GM12878 (cell line): Measurements from ENCODE around the gene JMJD7. TPM values are rescaled to one million over a fixed set of nuclear protein-coding genes. Genes with fewer than 3 reads are reported as not detected.

Experiments
- ATAC-seq: fragments of 200-7000 bp; cut with Tn5 transposase; 3 replicates; pipeline ENCODE4 v1.9.1; 2020; ENCODE audit warnings: mild to moderate bottlenecking, moderate library complexity
- BruUV-seq: library from RNA; stranded (reverse); fragments of 400-500 nt; replicated peaks from 2 replicates; lab custom pipeline; 2021; lab: Mats Ljungman, UMichigan
- CTCF ChIA-PET: fragments of 300-600 bp; sonication (Branson Sonifier 250); formaldehyde crosslinking; extraction: SDS; loops from one replicate; lab custom pipeline; 2021; ENCODE audit warnings: inconsistent platforms; lab: Yijun Ruan, JAX
- POLR2A ChIA-PET: fragments of 350-600 bp; formaldehyde crosslinking; extraction: SDS; loops from one replicate; lab custom pipeline; 2021; ENCODE audit warnings: inconsistent platforms; lab: Charles Lee
- RAD21 ChIA-PET: fragments of 300-600 bp; sonication (Branson Sonifier 250); formaldehyde crosslinking; loops from one replicate; lab custom pipeline; 2023; ENCODE audit warnings: antibody characterized with exemption; ENCODE audit not compliant: unreplicated experiment; lab: Charles Lee
- SMC1A ChIA-PET: fragments of 300-600 bp; sonication (Branson Sonifier 250); formaldehyde crosslinking; loops from one replicate; lab custom pipeline; 2023; ENCODE audit not compliant: unreplicated experiment, uncharacterized antibody; lab: Charles Lee
- DNase-seq: peaks from one replicate; pipeline ENCODE4 v3.0.0-alpha.2; 2011; ENCODE audit warnings: low read depth, low spot score
- FAIRE-seq: peaks from 3 replicates; lab custom pipeline; 2011; peaks lifted over from hg19 to GRCh38; lab: Jason Lieb, UNC
- H2AFZ ChIP-seq: 2 replicates; pipeline ENCODE4 v1.6.0; 2011; ENCODE audit warnings: low read depth, low read length, control low read depth; ENCODE audit not compliant: control insufficient read depth
- H3K27ac ChIP-seq: 2 replicates; pipeline ENCODE4 v1.5.1; 2011; ENCODE audit warnings: control low read depth; ENCODE audit not compliant: control insufficient read depth, insufficient read depth
- H3K27me3 ChIP-seq, 2 experiments: replicated peaks in 1 of 2; 2 replicates each; pipeline versions ENCODE4 v1.6.0 to v1.6.1; 2011; ENCODE audit warnings: low read length in 1 of 2; ENCODE audit not compliant: control insufficient read depth in 2 of 2, insufficient read depth in 2 of 2
- H3K36me3 ChIP-seq, 2 experiments: 2 replicates each; pipeline ENCODE4 v1.5.1; 2011; ENCODE audit warnings: low read length in 1 of 2; ENCODE audit not compliant: control insufficient read depth in 2 of 2, insufficient read depth in 2 of 2
- H3K4me1 ChIP-seq: 2 replicates; pipeline ENCODE4 v1.6.1; 2011; ENCODE audit warnings: mild to moderate bottlenecking, low read length, moderate library complexity, mixed read lengths; ENCODE audit not compliant: control insufficient read depth, insufficient read depth
- H3K4me2 ChIP-seq: 2 replicates; pipeline ENCODE4 v1.6.0; 2011; ENCODE audit warnings: control low read depth; ENCODE audit not compliant: control insufficient read depth, insufficient read depth
- H3K4me3 ChIP-seq: fragments of 200-600 bp; sonication (generic); 2 replicates; pipeline ENCODE4 v1.5.1; 2016
- H3K79me2 ChIP-seq: 2 replicates; pipeline ENCODE4 v1.6.0; 2011; ENCODE audit warnings: low read length; ENCODE audit not compliant: control insufficient read depth, insufficient read depth
- H3K9ac ChIP-seq: 2 replicates; pipeline ENCODE4 v1.8.0; 2011; ENCODE audit warnings: low read length, control low read depth, mixed read lengths; ENCODE audit not compliant: control insufficient read depth, insufficient read depth
- H3K9me3 ChIP-seq: replicated peaks from 3 replicates; pipeline ENCODE4 v1.5.1; 2011; ENCODE audit warnings: mild to moderate bottlenecking, low read length; ENCODE audit not compliant: control insufficient read depth, insufficient read depth
- H4K20me1 ChIP-seq: 2 replicates; pipeline ENCODE4 v1.6.0; 2011; ENCODE audit not compliant: control insufficient read depth, insufficient read depth
- BCL3 ChIP-seq: IDR thresholded peaks from 2 replicates; pipeline ENCODE4 v1.6.1; 2011; ENCODE audit warnings: borderline replicate concordance, low read depth, mild to moderate bottlenecking, moderate library complexity, low read length; ENCODE audit not compliant: insufficient read depth, poor library complexity, severe bottlenecking
- CBFB ChIP-seq: IDR thresholded peaks from 2 replicates; pipeline ENCODE4 v1.6.1; 2016; ENCODE audit warnings: antibody characterized with exemption, low read depth
- MYB ChIP-seq: fragments of 150-350 bp; IDR thresholded peaks from 2 replicates; pipeline ENCODE4 v1.6.1; 2014; ENCODE audit warnings: mild to moderate bottlenecking, low read depth, low read length, borderline replicate concordance
- SMARCA5 ChIP-seq: fragments of 450-650 bp; IDR thresholded peaks from 2 replicates; pipeline ENCODE4 v1.6.1; 2017; ENCODE audit warnings: mild to moderate bottlenecking
- SREBF2 ChIP-seq: IDR thresholded peaks from 2 replicates; pipeline ENCODE4 v1.6.1; 2012; ENCODE audit warnings: mild to moderate bottlenecking, low read length
- SUZ12 ChIP-seq: fragments of 200-600 bp; sonication (generic); IDR thresholded peaks from one replicate; pipeline ENCODE4 v1.6.1; 2018; ENCODE audit warnings: antibody characterized with exemption, mild to moderate bottlenecking; ENCODE audit not compliant: unreplicated experiment
- WGBS: methylation state at CpG from one replicate; pipeline ENCODE4 v1.1.6; 2016; ENCODE audit warnings: low lambda C conversion rate; ENCODE audit not compliant: insufficient replicate concordance, insufficient coverage; ENCODE audit errors: missing lambda C conversion rate; 5-methylcytosine and 5-hydroxymethylcytosine counted together
- in situ Hi-C: fragments of 300-500 bp; cut with MboI; formaldehyde crosslinking; loops from 9 replicates; pipeline ENCODE4 v1.14.3; 2018; ENCODE audit warnings: mixed read lengths
- intact Hi-C: fragments of 100-400 bp; cut with micrococcal nuclease; formaldehyde crosslinking; loops from one replicate; pipeline ENCODE4 v1.14.2; 2022; ENCODE audit not compliant: unreplicated experiment
- polyA plus RNA-seq, 11 experiments: library from polyadenylated mRNA; depleted of rRNA in 4 of 11; unstranded in 6 of 11; stranded (reverse) in 5 of 11; fragments of >200 nt; fragmentation: Nextera tagmentation in 4 of 11; fragmentation: Illumina TruSeq in 1 of 11; extraction: Ambion mirVana in 4 of 11; extraction: Trizol in 1 of 11; gene quantifications; 1 replicate in 1 of 11; 2 replicates in 10 of 11; pipeline versions ENCODE4 v1.2.1 to v1.2.3, GENCODE V29; 2011 to 2016; ENCODE audit warnings: inconsistent platforms in 2 of 11, missing spikeins in 2 of 11, low read depth in 1 of 11
- total RNA-seq, 4 experiments: library from RNA; depleted of rRNA in 3 of 4; stranded (reverse); fragments of >200 nt in 3 of 4; fragmentation: Illumina TruSeq in 1 of 4; extraction: Trizol in 1 of 4; gene quantifications; 2 replicates each; pipeline versions ENCODE4 v1.2.1 to v1.2.3, GENCODE V29; 2013 to 2021

JMJD7 gene
- total and polyA plus RNA-seq, 10 of the 15 experiments (the other 5 are each of a cell fraction or from before 2014, with no cell fraction given): 0.79 to 12.2 (median 6.5) TPM

- TF ChIP-seq MYB (no peak), BCL3 (no peak), SMARCA5 (no peak), SREBF2 (no peak), CBFB (no peak), SUZ12 (no peak)
- Histone ChIP-seq H3K27ac (no peak overlapping the region), H4K20me1 (no peaks in the 10 kb centered on the region), H3K79me2 (no peaks in the 10 kb centered on the region), H3K9me3 (no peaks in the 10 kb centered on the region), H3K4me2 (no peak overlapping the region), H3K36me3 (no peaks in the 10 kb centered on the region), H2AFZ (no peak overlapping the region), H3K4me3 (no peak overlapping the region), H3K4me1 (no peaks in the 10 kb centered on the region), H3K27me3 (no peaks in the 10 kb centered on the region; a peak in 1 of 4 replicates), H3K9ac (no peak overlapping the region)
- SMC1A ChIA-PET: no interaction called here
- no TSS peak for BruUV-seq
- RAD21 ChIA-PET: no interaction called here
- POLR2A ChIA-PET: interaction anchor here (0.6 kb wide), 1 partner anchor 74 kb away, joined by 3 read pairs; no protein-coding TSS in a partner anchor
- no peak for FAIRE-seq
- no peak for DNase-seq
- in situ Hi-C loops (no loop called here), intact Hi-C loops (no loop called here)
- WGBS: 71% methylated on average over 4 of the region's 9 CpGs
- CTCF ChIA-PET: interaction anchor here (0.8 kb wide), 1 partner anchor 50 kb away, joined by 3 read pairs; no protein-coding TSS in a partner anchor
- ATAC-seq: no peak
Measured at GRCh38 chr15:41854443-41854842, 26.6 kb downstream of the JMJD7 start.
